Suprapubic skin (tissue), 4 donors: ENCODE results near the gene BCAS4.

ENCODE experiments used
- EP300 ChIP-seq: sonication (generic); formaldehyde crosslinking; IDR thresholded peaks from one replicate; pipeline ENCODE4 v1.6.1; 2017; ENCODE audit warnings: antibody characterized with exemption
- POLR2A ChIP-seq, 2 donors: fragments of 450-650 bp; IDR thresholded peaks; one replicate each; pipeline ENCODE4 v1.6.1; 2017; ENCODE audit warnings: antibody characterized with exemption in 2 of 2, mild to moderate bottlenecking in 2 of 2, moderate library complexity in 2 of 2
- POLR2AphosphoS5 ChIP-seq, 3 donors: sonication (generic); formaldehyde crosslinking; IDR thresholded peaks; one replicate each; pipeline ENCODE4 v1.6.1; 2017; ENCODE audit warnings: antibody characterized with exemption in 3 of 3
- TF ChIP-seq, protein P1 (sequence below), 2 donors: fragments of 200-600 bp in 1 of 2; fragments of 450-650 bp in 1 of 2; sonication (generic) in 1 of 2; IDR thresholded peaks; one replicate each; pipeline ENCODE4 v1.5.1; 2016 to 2019; ENCODE audit warnings: antibody characterized with exemption in 2 of 2, mild to moderate bottlenecking in 1 of 2, moderate library complexity in 1 of 2

DNA sequence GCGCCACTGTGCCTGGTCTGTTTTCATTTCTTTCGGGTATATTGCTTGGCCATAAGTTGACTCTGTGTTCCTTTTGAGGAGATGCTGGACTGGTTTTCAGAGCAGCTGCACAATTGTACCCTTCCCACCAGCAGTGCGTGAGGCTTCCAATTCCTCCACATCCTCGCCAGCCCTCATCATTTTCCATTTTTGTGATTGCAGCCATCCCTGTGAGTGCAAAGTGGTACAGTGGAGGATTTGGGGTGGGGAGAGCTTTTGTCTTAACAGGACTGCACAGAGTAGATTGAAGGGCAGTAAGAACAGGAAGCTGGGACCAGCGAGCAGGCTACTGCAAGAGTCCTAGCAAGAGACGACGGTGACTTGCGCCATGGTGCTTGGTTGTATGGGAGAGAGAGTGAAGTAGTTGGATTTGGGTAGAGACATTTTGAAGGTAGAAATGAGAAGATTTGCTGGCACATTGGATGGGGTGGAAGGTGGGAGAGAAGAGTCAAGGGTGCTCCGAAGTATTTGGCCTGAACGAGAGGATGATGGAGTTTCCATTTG, 18.3 kb downstream of the BCAS4 start:
- TF ChIP-seq, protein P1, sequence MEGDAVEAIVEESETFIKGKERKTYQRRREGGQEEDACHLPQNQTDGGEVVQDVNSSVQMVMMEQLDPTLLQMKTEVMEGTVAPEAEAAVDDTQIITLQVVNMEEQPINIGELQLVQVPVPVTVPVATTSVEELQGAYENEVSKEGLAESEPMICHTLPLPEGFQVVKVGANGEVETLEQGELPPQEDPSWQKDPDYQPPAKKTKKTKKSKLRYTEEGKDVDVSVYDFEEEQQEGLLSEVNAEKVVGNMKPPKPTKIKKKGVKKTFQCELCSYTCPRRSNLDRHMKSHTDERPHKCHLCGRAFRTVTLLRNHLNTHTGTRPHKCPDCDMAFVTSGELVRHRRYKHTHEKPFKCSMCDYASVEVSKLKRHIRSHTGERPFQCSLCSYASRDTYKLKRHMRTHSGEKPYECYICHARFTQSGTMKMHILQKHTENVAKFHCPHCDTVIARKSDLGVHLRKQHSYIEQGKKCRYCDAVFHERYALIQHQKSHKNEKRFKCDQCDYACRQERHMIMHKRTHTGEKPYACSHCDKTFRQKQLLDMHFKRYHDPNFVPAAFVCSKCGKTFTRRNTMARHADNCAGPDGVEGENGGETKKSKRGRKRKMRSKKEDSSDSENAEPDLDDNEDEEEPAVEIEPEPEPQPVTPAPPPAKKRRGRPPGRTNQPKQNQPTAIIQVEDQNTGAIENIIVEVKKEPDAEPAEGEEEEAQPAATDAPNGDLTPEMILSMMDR (IDR thresholded peaks at IDR 0.05), result no peak
- TF ChIP-seq POLR2A (IDR thresholded peaks at IDR 0.05) (no peak), EP300 (no peak), POLR2AphosphoS5 (IDR thresholded peaks at IDR 0.05) (no peak)
